ENCODE measurements around the gene FRMD8. TPM values are rescaled to one million over a fixed set of nuclear protein-coding genes. Genes with fewer than 3 reads are reported as not detected.

The FRMD8 gene
- polyA plus RNA-seq, 1 donor (not counting 4 experiments of a cell fraction or from before 2014, with no cell fraction given), result 24.1 TPM

- H3K4me2 ChIP-seq (ENCODE audit: control insufficient read depth, extremely low read depth, insufficient read depth, low read depth, low read length), result no peak overlapping the region
- no peaks in the 10 kb centered on the region for H3K9me3 ChIP-seq (ENCODE audit: control insufficient read depth, low read depth, low read length)
- H3K4me1 ChIP-seq (ENCODE audit: control insufficient read depth, extremely low read depth, insufficient read depth, low read length), result peaks cover 12% of the 10 kb centered on the region
- no peaks in the 10 kb centered on the region for H3K36me3 ChIP-seq (ENCODE audit: control insufficient read depth in 2 of 2, extremely low read depth in 1 of 2, insufficient read depth in 2 of 2, low read length in 2 of 2)
- no peak overlapping the region for H3K4me3 ChIP-seq (ENCODE audit: control insufficient read depth in 2 of 3, extremely low read depth in 1 of 3, insufficient read depth in 2 of 3, low read depth in 1 of 3, low read length in 3 of 3)
- H3K27me3 ChIP-seq (ENCODE audit: control insufficient read depth, extremely low read depth, insufficient read depth, low read length), result peaks cover 19% of the 10 kb centered on the region
- no peak overlapping the region for H3K9ac ChIP-seq (ENCODE audit: control insufficient read depth, extremely low read depth, insufficient read depth, low read length)
- dilution Hi-C loops (cut with MboI; ENCODE audit: extremely low pct_ligation_motif_present, low sequenced_read_pairs), result no loop called here
- no peak for FAIRE-seq
- H2AFZ ChIP-seq (ENCODE audit: control insufficient read depth, low read length), result no peak overlapping the region
- no peak for DNase-seq (ENCODE audit: low read depth, low spot score)
- no peaks in the 10 kb centered on the region for H3K79me2 ChIP-seq (ENCODE audit: control insufficient read depth, insufficient read depth, low read length)
- TF ChIP-seq, protein P1, sequence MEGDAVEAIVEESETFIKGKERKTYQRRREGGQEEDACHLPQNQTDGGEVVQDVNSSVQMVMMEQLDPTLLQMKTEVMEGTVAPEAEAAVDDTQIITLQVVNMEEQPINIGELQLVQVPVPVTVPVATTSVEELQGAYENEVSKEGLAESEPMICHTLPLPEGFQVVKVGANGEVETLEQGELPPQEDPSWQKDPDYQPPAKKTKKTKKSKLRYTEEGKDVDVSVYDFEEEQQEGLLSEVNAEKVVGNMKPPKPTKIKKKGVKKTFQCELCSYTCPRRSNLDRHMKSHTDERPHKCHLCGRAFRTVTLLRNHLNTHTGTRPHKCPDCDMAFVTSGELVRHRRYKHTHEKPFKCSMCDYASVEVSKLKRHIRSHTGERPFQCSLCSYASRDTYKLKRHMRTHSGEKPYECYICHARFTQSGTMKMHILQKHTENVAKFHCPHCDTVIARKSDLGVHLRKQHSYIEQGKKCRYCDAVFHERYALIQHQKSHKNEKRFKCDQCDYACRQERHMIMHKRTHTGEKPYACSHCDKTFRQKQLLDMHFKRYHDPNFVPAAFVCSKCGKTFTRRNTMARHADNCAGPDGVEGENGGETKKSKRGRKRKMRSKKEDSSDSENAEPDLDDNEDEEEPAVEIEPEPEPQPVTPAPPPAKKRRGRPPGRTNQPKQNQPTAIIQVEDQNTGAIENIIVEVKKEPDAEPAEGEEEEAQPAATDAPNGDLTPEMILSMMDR (optimal IDR thresholded peaks at IDR 0.05 in 1 of 3, IDR thresholded peaks at IDR 0.05 in 1 of 3, conservative IDR thresholded peaks at IDR 0.05 in 1 of 3; ENCODE audit: extremely low read depth in 1 of 3, insufficient read depth in 2 of 3, low read length in 3 of 3), result no peak
- TF ChIP-seq EZH2 (IDR thresholded peaks at IDR 0.05; ENCODE audit: low read length), result no peak
- peaks cover 2% of the 10 kb centered on the region for H4K20me1 ChIP-seq (ENCODE audit: control insufficient read depth, extremely low read depth, insufficient read depth, low read length)
- no peaks in the 10 kb centered on the region for H3K9me1 ChIP-seq (ENCODE audit: control insufficient read depth, extremely low read depth, insufficient read depth, low read length)
- H3K27ac ChIP-seq (ENCODE audit: control insufficient read depth, insufficient read depth, low read length), result no peak overlapping the region
Observed at GRCh38 chr11:65357856-65358356, 28.5 kb upstream of the FRMD8 start.

DNA sequence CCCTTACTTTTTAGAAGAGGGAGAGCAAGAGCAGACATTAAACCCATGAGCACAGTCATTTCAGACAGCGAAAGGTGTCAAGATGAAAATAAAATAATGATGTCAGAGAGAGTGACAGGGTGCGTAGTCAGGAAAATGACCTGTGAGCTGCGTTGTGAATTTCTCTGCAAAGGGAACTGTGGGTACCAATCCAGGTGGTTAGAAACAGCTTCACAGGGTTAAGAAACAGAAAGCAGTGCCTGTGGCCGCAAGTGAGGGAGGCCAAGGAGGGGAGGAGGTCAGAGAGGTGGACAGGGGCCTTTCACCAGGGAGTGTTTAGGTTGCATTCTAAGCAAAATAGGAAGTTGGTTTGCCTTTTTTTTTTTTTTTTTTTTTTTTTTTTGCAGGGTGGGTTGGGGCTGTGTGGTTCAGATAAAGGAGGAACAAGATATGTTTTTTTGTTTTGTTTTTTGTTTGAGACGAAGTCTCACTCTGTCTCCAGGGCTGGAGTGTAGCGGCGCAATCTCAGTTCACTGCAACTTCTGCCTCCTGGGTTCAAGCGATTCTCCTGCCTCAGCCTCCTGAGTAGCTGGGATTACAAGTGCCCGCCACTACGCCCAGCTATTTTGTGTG lies 24.0 kb upstream of the FRMD8 start:
- TF ChIP-seq, protein P1 (optimal IDR thresholded peaks at IDR 0.05 in 1 of 3, IDR thresholded peaks at IDR 0.05 in 1 of 3, conservative IDR thresholded peaks at IDR 0.05 in 1 of 3; ENCODE audit: extremely low read depth in 1 of 3, insufficient read depth in 2 of 3, low read length in 3 of 3), result no peak
- H3K79me2 ChIP-seq (ENCODE audit: control insufficient read depth, insufficient read depth, low read length), result no peaks in the 10 kb centered on the region
- no peak for FAIRE-seq
- no peak overlapping the region for H3K27ac ChIP-seq (ENCODE audit: control insufficient read depth, insufficient read depth, low read length)
- H3K9me3 ChIP-seq (ENCODE audit: control insufficient read depth, low read depth, low read length), result no peaks in the 10 kb centered on the region
- no peak overlapping the region for H2AFZ ChIP-seq (ENCODE audit: control insufficient read depth, low read length)
- H3K9ac ChIP-seq (ENCODE audit: control insufficient read depth, extremely low read depth, insufficient read depth, low read length), result no peak overlapping the region
- no peak overlapping the region for H3K4me2 ChIP-seq (ENCODE audit: control insufficient read depth, extremely low read depth, insufficient read depth, low read depth, low read length)
- no peaks in the 10 kb centered on the region for H3K27me3 ChIP-seq (ENCODE audit: control insufficient read depth, extremely low read depth, insufficient read depth, low read length)
- peaks cover 3% of the 10 kb centered on the region for H3K4me1 ChIP-seq (ENCODE audit: control insufficient read depth, extremely low read depth, insufficient read depth, low read length)
- no peak overlapping the region for H3K4me3 ChIP-seq (ENCODE audit: control insufficient read depth in 2 of 3, extremely low read depth in 1 of 3, insufficient read depth in 2 of 3, low read depth in 1 of 3, low read length in 3 of 3)
- dilution Hi-C loops (cut with MboI; ENCODE audit: extremely low pct_ligation_motif_present, low sequenced_read_pairs), result no loop called here
- DNase-seq (ENCODE audit: low read depth, low spot score), result no peak
- no peaks in the 10 kb centered on the region for H3K9me1 ChIP-seq (ENCODE audit: control insufficient read depth, extremely low read depth, insufficient read depth, low read length)
- H4K20me1 ChIP-seq (ENCODE audit: control insufficient read depth, extremely low read depth, insufficient read depth, low read length), result no peaks in the 10 kb centered on the region
- no peaks in the 10 kb centered on the region for H3K36me3 ChIP-seq (ENCODE audit: control insufficient read depth in 2 of 2, extremely low read depth in 1 of 2, insufficient read depth in 2 of 2, low read length in 2 of 2)
